Hematopoietic multipotent progenitor cell treated with erythropoietin and hydrocortisone succinate and interleukin-3 and kit ligand, for 15 days (in vitro differentiated cells): ENCODE results near the gene PRRT1.

Experiments used
- DNase-seq: peaks from one replicate; pipeline ENCODE4 v3.0.0-alpha.2; 2015; ENCODE audit warnings: low spot score

PRRT1 gene

GRCh38 chr6:32174416-32174815 is 22.7 kb upstream of the PRRT1 start:
- no peak for DNase-seq

- DNase-seq = no peak
Measured at GRCh38 chr6:32173051-32173727, 21.4 kb upstream of the PRRT1 start.

DNA sequence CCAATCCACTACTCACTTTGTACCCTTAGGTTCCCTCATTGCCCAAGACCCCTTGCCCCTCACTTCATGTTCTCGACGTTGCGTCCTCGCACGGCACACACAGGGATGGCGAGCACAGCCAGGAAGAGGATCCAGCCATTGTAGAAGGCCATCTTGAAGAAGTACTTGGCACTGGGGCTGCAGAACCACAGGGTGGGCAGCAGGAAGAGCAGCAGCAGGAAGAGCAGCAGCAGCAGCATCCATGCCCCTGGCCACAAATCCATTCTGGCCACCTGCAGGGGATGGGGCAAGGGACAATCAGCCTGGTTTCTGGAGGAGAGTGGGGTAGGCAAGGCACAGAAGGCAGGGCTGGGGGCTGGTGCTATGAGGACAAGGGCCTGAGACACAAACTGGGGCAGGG is 19.5 kb upstream of the PRRT1 start:
- DNase-seq = no peak

DNA sequence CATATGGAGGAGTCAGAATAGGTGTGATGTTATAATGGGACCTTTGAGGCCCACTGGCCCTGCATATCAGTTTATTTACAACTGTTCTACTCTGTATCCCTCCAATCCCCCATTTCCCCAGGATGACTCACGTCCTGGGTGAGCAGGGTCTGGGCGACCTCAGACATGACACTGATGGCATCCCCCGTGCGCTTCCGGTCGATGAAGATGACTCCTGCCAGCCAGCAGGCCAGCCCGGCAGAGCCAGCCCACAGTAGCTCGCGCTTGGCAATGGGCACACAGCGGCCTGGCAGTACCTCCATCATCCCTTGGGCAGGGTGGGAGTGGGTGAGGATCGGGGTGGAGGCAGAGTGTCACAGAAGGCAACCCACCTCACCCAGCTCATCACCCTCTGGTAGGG is 18.6 kb upstream of the PRRT1 start:
- DNase-seq = no peak

- DNase-seq = no peak
Measured at GRCh38 chr6:32168807-32169591, 17.3 kb upstream of the PRRT1 start.

- no peak for DNase-seq
Measured at GRCh38 chr6:32168350-32168749, 16.6 kb upstream of the PRRT1 start.

DNA sequence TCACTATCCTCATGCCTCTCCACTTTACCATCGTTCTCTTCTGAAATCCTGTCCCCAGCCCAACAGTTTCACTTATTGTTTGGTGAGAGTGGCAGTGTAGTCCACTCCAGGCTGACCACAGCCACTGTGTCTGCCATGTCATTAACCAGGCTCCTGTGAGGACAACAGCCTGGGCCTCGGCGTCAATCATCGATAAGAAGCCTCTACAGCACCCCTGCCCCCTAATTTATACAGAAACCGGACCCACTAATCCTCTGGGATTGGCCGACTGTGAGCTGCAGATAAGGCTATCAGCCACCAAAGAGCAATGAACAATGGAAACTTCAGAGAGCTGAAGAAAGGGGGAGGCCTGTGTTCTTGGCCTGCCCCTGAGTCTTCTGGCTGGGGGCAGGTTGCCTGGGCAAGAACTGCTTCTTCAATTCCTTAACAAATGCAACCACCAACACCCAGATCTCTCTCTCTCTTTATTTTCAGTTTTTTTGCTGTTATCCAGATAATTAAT is 16.1 kb upstream of the PRRT1 start:
- DNase-seq = no peak

DNA sequence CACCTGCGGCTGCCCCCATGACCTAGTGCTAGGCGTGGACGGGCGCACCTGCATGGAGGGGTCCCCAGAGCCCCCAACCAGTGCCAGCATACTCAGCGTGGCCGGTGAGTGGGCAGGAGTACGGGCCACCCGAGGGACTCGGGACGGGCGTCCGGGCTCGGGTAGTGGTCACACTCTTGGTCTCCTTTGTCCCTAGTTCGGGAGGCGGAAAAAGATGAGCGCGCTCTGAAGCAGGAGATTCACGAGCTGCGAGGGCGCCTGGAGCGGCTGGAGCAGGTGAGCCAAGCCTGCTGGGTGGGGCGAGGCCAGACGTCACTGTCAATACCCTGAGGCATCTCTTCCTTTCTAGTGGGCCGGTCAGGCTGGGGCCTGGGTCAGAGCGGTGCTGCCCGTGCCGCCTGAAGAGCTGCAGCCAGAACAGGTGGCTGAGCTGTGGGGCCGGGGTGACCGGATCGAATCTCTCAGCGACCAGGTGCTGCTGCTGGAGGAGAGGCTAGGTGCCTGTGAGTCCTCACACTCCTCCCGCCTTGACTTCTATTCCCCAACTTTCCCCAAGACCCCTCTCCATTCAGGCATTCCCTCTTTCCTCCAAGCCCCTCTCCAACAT is 15.5 kb upstream of the PRRT1 start:
- no peak for DNase-seq

GRCh38 chr6:32166411-32167061 is 14.8 kb upstream of the PRRT1 start:
- DNase-seq = no peak

DNA sequence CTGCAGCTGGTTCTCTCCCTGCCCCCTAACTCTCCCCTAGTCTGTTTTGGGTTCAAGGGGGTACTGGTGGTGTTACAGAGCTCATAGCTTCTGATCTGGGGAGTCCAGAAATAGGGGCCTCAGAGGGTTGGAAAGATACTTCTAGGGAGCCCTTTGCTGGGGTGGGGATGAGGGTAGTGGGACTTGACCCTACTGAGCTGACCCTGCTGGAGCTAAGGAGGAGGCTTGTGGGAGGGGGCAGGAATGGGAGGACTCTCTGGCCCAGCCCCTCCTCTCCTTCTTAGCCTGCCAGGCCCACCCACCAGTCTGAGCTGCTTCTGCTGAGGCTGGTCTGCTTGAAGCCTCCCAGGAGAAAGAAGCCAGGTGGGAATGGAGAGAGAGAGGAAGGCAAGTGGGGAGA is 12.6 kb upstream of the PRRT1 start, which contains the start of gene EGFL8:
EGFL8 (plus strand) TSS at position 301 of the 400 bp plus-strand sequence. CDS start 1,571 bp downstream, outside the sequence.
- no peak for DNase-seq

DNA sequence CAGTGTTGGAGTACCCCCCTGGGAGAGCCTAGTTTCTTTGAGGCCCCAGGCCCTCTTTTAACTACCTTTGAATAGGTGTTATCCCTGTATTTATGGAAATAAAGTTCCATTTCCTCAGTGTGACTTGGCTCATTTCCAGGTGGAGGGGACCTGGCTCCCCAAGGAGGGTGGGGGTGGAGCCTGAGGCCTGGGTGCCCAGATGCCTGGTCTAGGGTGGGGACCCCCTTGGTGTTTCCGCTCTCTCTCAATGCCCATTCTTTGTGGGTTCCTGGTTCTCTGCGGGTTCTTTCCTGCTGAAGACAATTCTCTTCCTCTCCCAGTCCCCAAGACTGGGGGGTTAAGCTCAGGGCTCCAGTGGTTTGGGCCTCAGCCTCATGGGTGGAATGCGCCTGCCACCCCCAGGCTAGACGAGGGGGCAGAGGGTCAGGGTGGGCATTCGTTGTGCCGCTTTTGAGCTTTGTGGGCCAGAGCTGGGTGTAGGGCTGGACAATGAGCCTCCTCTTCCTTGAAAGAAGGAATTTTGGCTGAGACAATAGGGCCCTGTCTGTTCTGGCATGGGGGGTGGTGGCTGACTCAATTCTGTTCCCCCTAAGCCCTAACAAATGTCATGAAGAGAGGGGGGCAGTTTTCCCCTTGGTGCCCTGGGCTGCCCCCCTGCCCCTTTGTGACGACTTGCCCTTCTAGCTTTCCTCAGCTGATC is 12.0 kb upstream of the PRRT1 start:
- no peak for DNase-seq

GRCh38 chr6:32158052-32158451 is 6.3 kb upstream of the PRRT1 start:
- no peak for DNase-seq

DNA sequence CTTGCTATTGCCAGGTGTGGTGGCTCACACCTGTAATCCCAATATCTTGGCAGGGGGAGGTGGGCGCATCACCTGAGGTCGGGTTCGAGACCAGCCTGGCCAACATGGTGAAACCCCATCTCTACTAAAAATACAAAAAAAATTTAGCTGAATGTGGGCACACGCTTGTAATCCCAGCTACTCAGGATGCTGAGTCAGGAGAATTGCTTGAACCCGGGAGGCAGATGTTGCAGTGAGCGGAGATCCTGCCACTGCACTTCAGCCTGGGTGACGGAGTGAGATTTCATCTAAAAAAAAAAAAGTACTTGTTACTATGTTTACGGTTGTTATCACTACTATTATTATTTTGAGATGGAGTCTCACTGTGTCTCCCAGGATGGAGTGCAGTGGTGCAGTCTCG is 5.2 kb upstream of the PRRT1 start:
- DNase-seq = no peak

DNA sequence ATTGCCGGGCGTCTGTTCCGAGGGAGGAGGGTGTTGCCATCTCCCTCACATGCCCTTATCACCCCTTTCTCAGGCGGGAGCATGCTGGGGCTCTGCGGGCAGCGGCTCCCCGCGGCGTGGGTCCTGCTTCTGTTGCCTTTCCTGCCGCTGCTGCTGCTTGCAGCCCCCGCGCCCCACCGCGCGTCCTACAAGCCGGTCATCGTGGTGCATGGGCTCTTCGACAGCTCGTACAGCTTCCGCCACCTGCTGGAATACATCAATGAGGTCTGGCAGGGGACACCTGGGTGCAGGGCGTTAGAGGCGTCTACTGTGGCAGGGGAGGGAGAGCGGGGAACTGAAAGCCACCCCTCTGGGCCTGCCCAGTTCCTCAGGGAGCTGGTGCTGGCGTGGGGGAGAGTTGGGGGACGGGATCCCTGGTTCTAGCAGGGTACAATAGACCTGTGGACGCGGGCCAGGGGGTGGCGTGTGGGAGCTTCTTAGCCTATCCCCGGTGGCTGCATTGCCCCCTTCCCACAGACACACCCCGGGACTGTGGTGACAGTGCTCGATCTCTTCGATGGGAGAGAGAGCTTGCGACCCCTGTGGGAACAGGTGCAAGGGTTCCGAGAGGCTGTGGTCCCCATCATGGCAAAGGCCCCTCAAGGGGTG is 2.9 kb upstream of the PRRT1 start:
- DNase-seq = no peak

DNA sequence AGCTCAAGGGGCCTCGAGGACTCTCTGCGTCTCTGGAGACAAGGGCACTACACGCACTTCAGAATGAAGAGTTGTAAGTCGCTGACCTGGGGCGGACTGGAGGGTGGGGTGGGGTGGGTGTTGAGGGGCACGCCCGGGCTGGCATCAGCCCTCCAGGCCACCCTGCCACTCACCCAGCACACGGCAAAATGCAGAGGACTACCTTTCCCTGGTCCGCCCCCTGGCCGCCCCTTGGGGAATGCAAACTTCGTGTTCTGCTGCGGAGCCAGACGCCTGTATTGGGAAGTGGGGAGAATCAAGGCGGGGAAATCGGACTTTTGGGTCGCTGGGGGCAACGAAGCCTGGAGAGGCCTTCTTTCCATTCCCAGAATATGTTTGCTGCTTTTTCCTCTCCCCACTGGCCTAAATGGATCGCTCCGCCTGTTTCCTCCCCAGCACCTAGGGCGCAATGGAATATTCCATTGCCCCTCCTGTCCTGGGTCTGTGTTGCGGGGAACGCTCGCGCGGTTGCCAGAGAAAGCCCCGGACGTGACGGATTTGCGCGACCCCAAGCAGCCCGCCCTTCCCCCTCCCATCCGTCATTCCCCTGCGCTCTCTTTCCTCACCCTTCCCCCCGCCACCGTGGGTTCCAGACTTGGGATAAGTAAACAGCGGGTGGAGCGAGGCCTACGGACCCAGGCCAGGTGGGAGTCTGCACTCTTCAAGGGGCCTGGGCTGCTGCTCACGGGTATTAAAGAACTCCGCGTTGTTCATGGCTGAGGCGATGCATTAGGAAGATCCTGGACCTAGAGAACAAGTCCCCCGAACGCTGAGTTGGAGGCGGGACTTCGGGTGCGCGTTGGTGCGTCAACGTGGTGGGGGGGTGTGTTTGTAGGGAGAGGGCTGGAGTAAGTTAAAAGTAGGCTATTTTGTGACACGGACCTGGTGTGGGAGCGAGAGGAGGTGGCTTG is 2.1 kb upstream of the PRRT1 start, which contains the start of gene PPT2:
PPT2 (plus strand) TSS at position 578 of the 950 bp plus-strand sequence. CDS start 454 bp downstream, outside the sequence.
- peak; percentile 87 for DNase-seq

DNA sequence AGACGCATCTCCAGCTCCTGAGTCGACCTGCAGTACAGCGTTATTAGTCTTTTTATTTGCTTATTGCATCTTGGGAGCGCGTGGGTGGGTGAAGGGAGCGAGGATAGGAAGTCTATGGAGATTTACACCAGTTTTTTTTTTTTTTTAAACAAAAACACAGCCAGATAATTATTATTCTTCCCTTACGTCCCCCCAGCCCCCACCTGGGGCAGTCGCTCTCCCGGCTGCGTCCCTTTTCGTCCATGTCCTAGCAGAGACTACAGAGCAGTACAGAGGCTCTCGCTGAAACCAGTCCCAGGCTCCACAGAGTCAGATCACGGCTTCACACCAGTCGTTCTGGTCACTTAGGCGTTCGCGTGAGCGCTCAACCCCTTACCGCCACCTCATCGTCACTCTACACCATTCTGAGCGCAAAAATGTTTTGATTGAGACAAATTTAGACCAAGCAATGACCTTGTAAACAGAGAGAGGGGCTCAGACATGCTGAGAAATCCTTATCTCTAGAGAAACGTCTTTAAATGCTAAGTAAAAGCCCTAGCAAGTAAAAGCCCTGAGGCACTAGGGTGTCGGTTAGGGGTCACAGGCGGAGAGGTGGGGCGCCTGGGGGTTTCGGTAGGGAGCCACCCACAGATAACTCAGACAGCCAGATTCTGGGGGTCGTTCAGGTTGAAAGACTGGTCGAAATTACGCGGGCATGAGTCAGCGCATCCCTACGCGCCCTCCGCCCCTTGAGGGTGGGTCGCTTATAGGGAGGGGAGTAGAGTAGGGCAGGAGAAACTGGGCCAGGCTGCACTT is 1.2 kb upstream of the PRRT1 start:
- DNase-seq = no peak

DNA sequence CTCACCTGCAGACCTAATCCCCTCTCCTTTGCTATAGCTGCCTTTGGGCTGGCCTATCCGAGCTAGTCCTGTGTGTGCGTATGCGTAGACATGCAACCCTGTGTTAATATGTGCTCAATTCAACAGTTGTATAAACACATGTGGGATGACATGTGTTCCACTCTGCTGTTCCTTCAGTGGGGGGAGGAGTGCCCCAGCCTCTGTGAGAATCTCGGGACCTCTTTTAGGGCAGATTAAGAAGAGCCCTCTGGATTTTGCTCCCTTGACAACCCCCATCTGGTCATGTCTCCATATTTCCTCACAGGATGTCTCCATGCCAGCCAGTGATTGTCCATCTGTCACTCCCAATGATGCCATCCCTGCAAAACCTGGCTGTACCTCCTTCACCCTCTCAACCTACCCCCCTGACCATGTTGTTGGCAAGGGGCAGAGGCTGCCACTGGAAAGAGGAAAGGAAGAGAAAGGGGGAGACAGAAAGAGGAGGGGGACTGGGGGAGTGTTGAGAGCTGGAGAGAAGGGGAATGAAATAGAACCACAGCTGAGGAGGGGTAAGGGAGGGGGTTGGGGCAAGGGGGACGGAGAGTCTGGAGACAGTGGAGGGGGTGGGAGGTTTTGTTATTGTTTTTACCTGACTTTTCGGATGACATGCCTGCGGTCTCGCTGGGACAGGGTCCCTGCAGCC is 417 bp downstream of the PRRT1 start:
- no peak for DNase-seq
